SK-N-SH (cell line): ENCODE results near the gene PDIA5. TPM values are rescaled to one million over a fixed set of nuclear protein-coding genes. Genes with fewer than 3 reads are reported as not detected.

Experiments
- CTCF ChIA-PET: fragments of 300-600, 350-600 bp; formaldehyde crosslinking; extraction: SDS; loops from one replicate; lab custom pipeline; 2021; lab: Yijun Ruan, JAX
- POLR2A ChIA-PET: fragments of 350-600 bp; sonication (Branson Sonifier 250); formaldehyde crosslinking; extraction: SDS; loops from one replicate; lab custom pipeline; 2020; ENCODE audit warnings: antibody characterized with exemption, inconsistent platforms; lab: Yijun Ruan, JAX
- DNase-seq: peaks from one replicate; pipeline ENCODE4 v3.0.0; 2012
- H2AFZ ChIP-seq: fragments of 200-600 bp; sonication (generic); 2 replicates; pipeline ENCODE4 v1.8.1; 2016; ENCODE audit warnings: antibody characterized with exemption, mild to moderate bottlenecking, low read depth
- H3F3A ChIP-seq: fragments of 200-600 bp; sonication (generic); replicated peaks from 2 replicates; pipeline ENCODE3; 2016; ENCODE audit warnings: antibody characterized with exemption, mild to moderate bottlenecking; ENCODE audit not compliant: insufficient read depth
- H3K27ac ChIP-seq, 2 experiments: fragments of 200-500 bp in 1 of 2; fragments of 200-600 bp in 1 of 2; sonication (Bioruptor generic) in 1 of 2; sonication (generic), shearing (Covaris generic) in 1 of 2; 2 replicates each; pipeline versions ENCODE4 v1.5.1 to v1.6.1; 2014 to 2016; ENCODE audit warnings: low read depth in 2 of 2, inconsistent platforms in 1 of 2, low read length in 1 of 2, mild to moderate bottlenecking in 1 of 2, mixed read lengths in 1 of 2
- H3K27me3 ChIP-seq: fragments of 200-600 bp; sonication (generic), shearing (Covaris generic); 2 replicates; pipeline ENCODE4 v1.6.1; 2016; ENCODE audit warnings: mixed run types; ENCODE audit not compliant: insufficient read depth
- H3K36me3 ChIP-seq, 2 experiments: fragments of 200-500 bp in 1 of 2; fragments of 200-600 bp in 1 of 2; sonication (Bioruptor generic) in 1 of 2; sonication (generic) in 1 of 2; replicated peaks in 1 of 2; 2 replicates each; pipeline versions ENCODE3 to v1.5.1; 2014 to 2016; ENCODE audit warnings: low read length in 1 of 2, mild to moderate bottlenecking in 1 of 2; ENCODE audit not compliant: insufficient read depth in 2 of 2, control insufficient read depth in 1 of 2
- H3K4me1 ChIP-seq, 2 experiments: fragments of 200-500 bp in 1 of 2; fragments of 200-600 bp in 1 of 2; sonication (Bioruptor generic) in 1 of 2; sonication (generic), shearing (Covaris generic) in 1 of 2; 2 replicates each; pipeline versions ENCODE4 v1.5.1 to v1.6.1; 2014 to 2016; ENCODE audit warnings: low read depth in 1 of 2, low read length in 1 of 2, mixed run types in 1 of 2; ENCODE audit not compliant: insufficient read depth in 2 of 2, control insufficient read depth in 1 of 2
- H3K4me2 ChIP-seq: fragments of 200-600 bp; sonication (generic), shearing (Covaris generic); 2 replicates; pipeline ENCODE4 v1.6.1; 2017; ENCODE audit warnings: mixed run types
- H3K4me3 ChIP-seq, 2 experiments: fragments of 200-500 bp in 1 of 2; fragments of 200-600 bp in 1 of 2; sonication (Bioruptor generic) in 1 of 2; sonication (generic), shearing (Covaris generic) in 1 of 2; 2 replicates each; pipeline versions ENCODE4 v1.5.1 to v1.8.1; 2014 to 2016; ENCODE audit warnings: low read depth in 2 of 2, inconsistent platforms in 1 of 2, low read length in 1 of 2, mild to moderate bottlenecking in 1 of 2, mixed read lengths in 1 of 2, moderate library complexity in 1 of 2
- H3K79me2 ChIP-seq: fragments of 200-600 bp; sonication (generic); 2 replicates; pipeline ENCODE4 v1.8.1; 2017; ENCODE audit warnings: mild to moderate bottlenecking; ENCODE audit not compliant: insufficient read depth
- H3K9ac ChIP-seq: fragments of 200-600 bp; sonication (generic); 2 replicates; pipeline ENCODE4 v1.6.1; 2017; ENCODE audit warnings: mixed run types
- H3K9me2 ChIP-seq: fragments of 200-600 bp; sonication (generic); 2 replicates; pipeline ENCODE4 v1.6.1; 2017; ENCODE audit warnings: mixed run types
- H3K9me3 ChIP-seq: fragments of 200-600 bp; sonication (generic); 2 replicates; pipeline ENCODE4 v1.6.1; 2017; ENCODE audit warnings: mixed run types, mild to moderate bottlenecking, moderate library complexity
- H4K20me1 ChIP-seq: fragments of 200-600 bp; sonication (generic); 2 replicates; pipeline ENCODE4 v1.6.1; 2017; ENCODE audit warnings: mild to moderate bottlenecking, mixed run types; ENCODE audit not compliant: insufficient read depth
- CHD2 ChIP-seq: fragments of 150-350 bp; IDR thresholded peaks from 2 replicates; pipeline ENCODE4 v1.6.1; 2018; ENCODE audit warnings: low read length; ENCODE audit not compliant: partially characterized antibody
- CTCF ChIP-seq: fragments of 200-600 bp; sonication (generic); IDR thresholded peaks from 2 replicates; pipeline ENCODE4 v1.6.1; 2017; ENCODE audit warnings: antibody characterized with exemption, mild to moderate bottlenecking, moderate library complexity
- ELF1 ChIP-seq: IDR thresholded peaks from 2 replicates; pipeline ENCODE4 v1.4.0; 2012
- EP300 ChIP-seq, 2 experiments: IDR thresholded peaks; 2 replicates each; pipeline versions ENCODE4 v1.4.0 to v1.6.1; 2012; ENCODE audit warnings: borderline replicate concordance in 1 of 2, low read depth in 1 of 2, low read length in 1 of 2
- EZH2phosphoT487 ChIP-seq: fragments of 200-600 bp; sonication (generic); IDR thresholded peaks from 2 replicates; pipeline ENCODE4 v1.6.1; 2017; ENCODE audit warnings: low read depth, mixed run types, mild to moderate bottlenecking, antibody characterized with exemption, moderate library complexity, borderline replicate concordance
- FOSL2 ChIP-seq: IDR thresholded peaks from 2 replicates; pipeline ENCODE4 v1.4.0; 2012; ENCODE audit warnings: low read depth, mild to moderate bottlenecking, moderate library complexity, borderline replicate concordance
- FOXJ3 ChIP-seq: sonication (generic); formaldehyde crosslinking; IDR thresholded peaks from 2 replicates; pipeline ENCODE4 v1.5.1; 2020; ENCODE audit warnings: mild to moderate bottlenecking, missing genetic modification reagents
- FOXM1 ChIP-seq: IDR thresholded peaks from 2 replicates; pipeline ENCODE4 v1.4.0; 2012; ENCODE audit warnings: low read depth, mild to moderate bottlenecking
- IRF3 ChIP-seq: fragments of 150-350 bp; IDR thresholded peaks from 2 replicates; pipeline ENCODE4 v1.6.1; 2016; ENCODE audit warnings: mild to moderate bottlenecking, low read depth, low read length
- MEF2A ChIP-seq: IDR thresholded peaks from 2 replicates; pipeline ENCODE4 v1.4.0; 2012; ENCODE audit warnings: low read depth, borderline replicate concordance
- NFIC ChIP-seq: IDR thresholded peaks from 2 replicates; pipeline ENCODE4 v1.4.0; 2012; ENCODE audit warnings: borderline replicate concordance
- NRF1 ChIP-seq: IDR thresholded peaks from 2 replicates; pipeline ENCODE4 v1.6.1; 2012; ENCODE audit warnings: low read depth, mild to moderate bottlenecking, low read length
- RFX5 ChIP-seq: IDR thresholded peaks from 2 replicates; pipeline ENCODE4 v1.6.1; 2012; ENCODE audit warnings: mild to moderate bottlenecking, improper control_type of control experiment, low read length
- TAF1 ChIP-seq: IDR thresholded peaks from 2 replicates; pipeline ENCODE4 v1.6.1; 2012; ENCODE audit warnings: low read depth, mild to moderate bottlenecking, low read length, moderate library complexity, borderline replicate concordance
- TEAD4 ChIP-seq: IDR thresholded peaks from 2 replicates; pipeline ENCODE4 v1.4.0; 2012; ENCODE audit warnings: mild to moderate bottlenecking, borderline replicate concordance; ENCODE audit not compliant: insufficient read depth
- USF2 ChIP-seq: fragments of 150-350 bp; IDR thresholded peaks from 2 replicates; pipeline ENCODE4 v1.6.1; 2017; ENCODE audit warnings: antibody characterized with exemption, low read length, low read depth, borderline replicate concordance
- WGBS: methylation state at CpG from one replicate; pipeline ENCODE4 v1.1.6; 2017; ENCODE audit warnings: low lambda C conversion rate; 5-methylcytosine and 5-hydroxymethylcytosine counted together
- polyA plus RNA-seq, 3 experiments: library from polyadenylated mRNA; depleted of rRNA; stranded (reverse); fragments of >200 nt; gene quantifications; 2 replicates each; pipeline ENCODE4 v1.2.3, GENCODE V29; 2012

PDIA5 gene
- polyA plus RNA-seq, 1 of the 3 experiments (the other 2 are of a cell fraction): 28.6 TPM

- TF ChIP-seq EP300 (IDR thresholded peaks at IDR 0.05; ENCODE audit: borderline replicate concordance in 1 of 2, low read depth in 1 of 2, low read length in 1 of 2): no peak
- TF ChIP-seq USF2: no peak
- no peak for TF ChIP-seq IRF3
Observed at GRCh38 chr3:123165163-123165562, 98.3 kb downstream of the PDIA5 start (continued).

- Histone ChIP-seq H4K20me1 (no peaks in the 10 kb centered on the region), H3K79me2 (no peaks in the 10 kb centered on the region), H3K9me3 (no peaks in the 10 kb centered on the region), H3K4me2 (no peak overlapping the region), H3F3A (no peaks in the 10 kb centered on the region), H3K9ac (no peak overlapping the region), H3K27me3 (no peaks in the 10 kb centered on the region), H3K9me2 (no peaks in the 10 kb centered on the region)
- ChIA-PET POLR2A (no interaction called here), CTCF (no interaction called here)
- TF ChIP-seq TAF1 (no peak), FOXJ3 (CRISPR knock-in tag) (no peak), TEAD4 (no peak), CTCF (no peak), USF2 (no peak), NRF1 (no peak), FOXM1 (no peak), CHD2 (no peak), RFX5 (no peak), ELF1 (no peak), EZH2phosphoT487 (no peak), MEF2A (no peak), NFIC (no peak), FOSL2 (no peak)
- TF ChIP-seq, all 33 proteins: peak for 0
- Histone ChIP-seq H2AFZ (no peak overlapping the region), H3K4me3 (no peak overlapping the region), H3K4me1 (no peaks in the 10 kb centered on the region), H3K36me3 (peaks cover 11 to 55% of the 10 kb centered on the region in 2 experiments), H3K27ac (no peak overlapping the region)
- no peak for DNase-seq
- 98% methylated on average over 2 of the region's 2 CpGs for WGBS
Observed at GRCh38 chr3:123167686-123168085, 100.9 kb downstream of the PDIA5 start.
